Peyer's patch (tissue), 4 donors: ENCODE results near the gene FKBP1A.

ENCODE experiments used
- CTCF ChIP-seq, 6 experiments: fragments of 450-650 bp in 4 of 6; fragments of 200-600 bp in 2 of 6; sonication (generic) in 1 of 6; IDR thresholded peaks; one replicate each; pipeline ENCODE4 v1.5.1; 2017 to 2019; ENCODE audit warnings: antibody characterized with exemption in 6 of 6, mild to moderate bottlenecking in 3 of 6, moderate library complexity in 1 of 6
- POLR2A ChIP-seq, 2 donors: fragments of 450-650 bp; IDR thresholded peaks; one replicate each; pipeline ENCODE4 v1.5.1; 2017; ENCODE audit warnings: antibody characterized with exemption in 2 of 2, mild to moderate bottlenecking in 2 of 2, moderate library complexity in 2 of 2

DNA sequence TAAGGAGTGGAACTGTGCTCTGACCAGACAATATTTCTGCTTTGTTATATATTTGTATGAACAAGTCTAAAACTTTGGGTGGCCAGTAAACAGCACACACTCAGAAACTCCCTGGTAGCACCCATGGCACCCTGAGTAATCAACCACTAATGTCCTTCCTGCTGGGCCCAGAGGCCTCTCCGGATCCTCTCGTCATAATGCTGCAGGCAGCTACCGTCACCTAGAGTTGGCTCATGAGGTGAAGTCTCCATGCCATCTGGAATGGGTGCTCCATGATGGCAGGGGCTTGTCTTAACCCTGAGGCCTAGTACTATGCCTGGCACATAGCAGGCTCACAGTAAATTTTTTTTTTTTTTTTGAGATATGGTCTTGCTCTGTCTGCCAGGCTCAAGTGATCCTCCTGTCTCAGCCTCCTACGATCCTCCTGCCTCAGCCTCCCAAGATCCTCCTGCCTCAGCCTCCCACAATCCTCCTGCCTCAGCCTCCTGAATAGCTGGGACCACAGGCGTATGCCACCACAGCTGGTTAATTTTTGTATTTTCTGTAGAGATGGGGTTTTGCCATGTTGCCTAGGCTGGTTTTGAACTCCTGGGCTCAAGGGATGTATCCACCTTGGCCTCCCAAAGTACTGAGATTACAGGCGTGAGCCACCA lies 60.9 kb downstream of the FKBP1A start:
- TF ChIP-seq CTCF (IDR thresholded peaks at IDR 0.05) = no peak
- TF ChIP-seq POLR2A (IDR thresholded peaks at IDR 0.05) = no peak
